Peyer's patch (tissue), 4 donors: Measurements from ENCODE around the gene PPFIA1. TPM values are rescaled to one million over a fixed set of nuclear protein-coding genes. Genes with fewer than 3 reads are reported as not detected.
"Not testable (repeated sequence)": the region's sequence is repeated elsewhere in the genome, so short reads cannot be mapped to it uniquely, and the experiment has no call there.

ENCODE experiments used
- DNase-seq, 3 donors: peaks; one replicate each; pipeline ENCODE4 v3.0.0-alpha.2; 2017 to 2019
- H3K27ac ChIP-seq, 4 donors: fragments of 200-600 bp; sonication (generic); one replicate each; pipeline ENCODE4 v1.5.1; 2016 to 2019
- H3K27me3 ChIP-seq, 2 donors: fragments of 200-600 bp; sonication (generic); one replicate each; pipeline ENCODE4 v1.5.1; 2019
- H3K36me3 ChIP-seq, 3 donors: fragments of 200-600 bp; sonication (generic); one replicate each; pipeline ENCODE4 v1.5.1; 2016 to 2019
- H3K4me1 ChIP-seq, 4 donors: fragments of 200-600 bp; sonication (generic); one replicate each; pipeline ENCODE4 v1.5.1; 2016 to 2019
- H3K4me3 ChIP-seq, 4 donors: fragments of 200-600 bp; sonication (generic); 1 replicate in 3 of 4; 2 replicates in 1 of 4; pipeline ENCODE4 v1.5.1; 2016 to 2019; ENCODE audit warnings: mild to moderate bottlenecking in 1 of 4
- H3K9me3 ChIP-seq, 4 donors: fragments of 200-600 bp; sonication (generic); one replicate each; pipeline ENCODE4 v1.5.1; 2016 to 2019; ENCODE audit warnings: mild to moderate bottlenecking in 1 of 4
- POLR2A ChIP-seq, 2 donors: fragments of 450-650 bp; IDR thresholded peaks; one replicate each; pipeline ENCODE4 v1.5.1; 2017; ENCODE audit warnings: antibody characterized with exemption in 2 of 2, mild to moderate bottlenecking in 2 of 2, moderate library complexity in 2 of 2
- total RNA-seq, 4 donors: library from RNA; depleted of rRNA; stranded (reverse); fragments of >200 nt; gene quantifications; one replicate each; pipeline ENCODE4 v1.1.0, GENCODE V29; 2016
- TF ChIP-seq, protein P1 (sequence below), 6 experiments: fragments of 450-650 bp in 4 of 6; fragments of 200-600 bp in 2 of 6; sonication (generic) in 1 of 6; IDR thresholded peaks; one replicate each; pipeline ENCODE4 v1.5.1; 2017 to 2019; ENCODE audit warnings: antibody characterized with exemption in 6 of 6, mild to moderate bottlenecking in 3 of 6, moderate library complexity in 1 of 6

The PPFIA1 gene
- total RNA-seq, 4 donors from 2014 or later: 45.5 to 111 (median 71.4) TPM

- Histone ChIP-seq H3K27me3 (no peaks in the 10 kb centered on the region), H3K9me3 (no peaks in the 10 kb centered on the region), H3K4me3 (no peak overlapping the region), H3K27ac (no peak overlapping the region), H3K4me1 (no peaks in the 10 kb centered on the region), H3K36me3 (no peaks in the 10 kb centered on the region)
- no peak for TF ChIP-seq POLR2A (IDR thresholded peaks at IDR 0.05)
- TF ChIP-seq, protein P1, sequence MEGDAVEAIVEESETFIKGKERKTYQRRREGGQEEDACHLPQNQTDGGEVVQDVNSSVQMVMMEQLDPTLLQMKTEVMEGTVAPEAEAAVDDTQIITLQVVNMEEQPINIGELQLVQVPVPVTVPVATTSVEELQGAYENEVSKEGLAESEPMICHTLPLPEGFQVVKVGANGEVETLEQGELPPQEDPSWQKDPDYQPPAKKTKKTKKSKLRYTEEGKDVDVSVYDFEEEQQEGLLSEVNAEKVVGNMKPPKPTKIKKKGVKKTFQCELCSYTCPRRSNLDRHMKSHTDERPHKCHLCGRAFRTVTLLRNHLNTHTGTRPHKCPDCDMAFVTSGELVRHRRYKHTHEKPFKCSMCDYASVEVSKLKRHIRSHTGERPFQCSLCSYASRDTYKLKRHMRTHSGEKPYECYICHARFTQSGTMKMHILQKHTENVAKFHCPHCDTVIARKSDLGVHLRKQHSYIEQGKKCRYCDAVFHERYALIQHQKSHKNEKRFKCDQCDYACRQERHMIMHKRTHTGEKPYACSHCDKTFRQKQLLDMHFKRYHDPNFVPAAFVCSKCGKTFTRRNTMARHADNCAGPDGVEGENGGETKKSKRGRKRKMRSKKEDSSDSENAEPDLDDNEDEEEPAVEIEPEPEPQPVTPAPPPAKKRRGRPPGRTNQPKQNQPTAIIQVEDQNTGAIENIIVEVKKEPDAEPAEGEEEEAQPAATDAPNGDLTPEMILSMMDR (IDR thresholded peaks at IDR 0.05): no peak
- no peak for DNase-seq
Measured at GRCh38 chr11:70251659-70252321, 18.7 kb upstream of the PPFIA1 start.

GRCh38 chr11:70252844-70253243 lies 17.6 kb upstream of the PPFIA1 start:
- no peaks in the 10 kb centered on the region for H3K27me3 ChIP-seq
- H3K36me3 ChIP-seq: no peaks in the 10 kb centered on the region
- no peak for TF ChIP-seq POLR2A (IDR thresholded peaks at IDR 0.05)
- TF ChIP-seq, protein P1 (IDR thresholded peaks at IDR 0.05): no peak
- no peak overlapping the region for H3K4me3 ChIP-seq
- DNase-seq: peak in 1 of 3 donors; percentile 19
- no peaks in the 10 kb centered on the region for H3K9me3 ChIP-seq
- H3K4me1 ChIP-seq: no peaks in the 10 kb centered on the region
- H3K27ac ChIP-seq: no peak overlapping the region

DNA sequence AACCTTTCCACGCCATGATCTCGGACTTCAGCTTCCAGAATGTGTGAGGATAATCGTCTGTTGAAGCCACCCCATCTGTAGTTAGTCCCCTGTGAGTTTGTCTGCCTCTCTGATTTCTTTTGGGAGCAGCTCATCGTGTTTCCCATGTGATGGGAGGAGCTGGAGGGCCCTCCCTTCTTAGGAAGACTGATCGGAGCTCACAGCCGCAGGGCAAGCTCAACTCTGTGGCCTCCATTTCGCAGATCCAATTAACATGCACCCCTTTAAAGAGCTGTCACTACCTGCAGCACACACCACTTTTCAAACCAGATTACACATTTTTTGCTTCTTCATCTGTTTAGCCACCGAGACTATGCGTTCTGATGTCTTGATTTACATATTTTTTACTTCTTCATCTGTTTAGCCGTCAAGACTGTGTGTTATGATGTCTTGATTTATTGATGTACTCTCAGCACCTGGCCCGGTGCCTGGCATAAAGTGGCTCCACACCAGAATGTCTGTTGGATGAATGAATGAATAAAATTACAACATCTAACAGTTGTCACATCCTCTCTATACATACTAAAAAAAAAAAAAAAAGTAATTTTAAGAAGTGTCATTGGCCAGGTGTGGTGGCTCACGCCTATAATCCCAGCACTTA lies 14.9 kb upstream of the PPFIA1 start:
- Histone ChIP-seq H3K4me1 (no peaks in the 10 kb centered on the region), H3K9me3 (no peaks in the 10 kb centered on the region), H3K27ac (no peak overlapping the region), H3K27me3 (no peaks in the 10 kb centered on the region), H3K4me3 (no peak overlapping the region), H3K36me3 (no peaks in the 10 kb centered on the region)
- no peak for DNase-seq
- no peak for TF ChIP-seq POLR2A (IDR thresholded peaks at IDR 0.05)
- TF ChIP-seq, protein P1 (IDR thresholded peaks at IDR 0.05): no peak

GRCh38 chr11:70259077-70259476 lies 11.4 kb upstream of the PPFIA1 start:
- not testable (repeated sequence) for DNase-seq

GRCh38 chr11:70262951-70263350 lies 7.5 kb upstream of the PPFIA1 start:
- TF ChIP-seq, protein P1 (IDR thresholded peaks at IDR 0.05): no peak
- TF ChIP-seq POLR2A (IDR thresholded peaks at IDR 0.05): no peak
- no peak for DNase-seq
- no peaks in the 10 kb centered on the region for H3K9me3 ChIP-seq

More at GRCh38 chr11:70259077-70259476, 11.4 kb upstream of the PPFIA1 start:
- H3K27me3 ChIP-seq, H3K36me3 ChIP-seq, H3K4me1 ChIP-seq, H3K9me3 ChIP-seq, H3K27ac ChIP-seq, H3K4me3 ChIP-seq: not testable (repeated sequence)

DNA sequence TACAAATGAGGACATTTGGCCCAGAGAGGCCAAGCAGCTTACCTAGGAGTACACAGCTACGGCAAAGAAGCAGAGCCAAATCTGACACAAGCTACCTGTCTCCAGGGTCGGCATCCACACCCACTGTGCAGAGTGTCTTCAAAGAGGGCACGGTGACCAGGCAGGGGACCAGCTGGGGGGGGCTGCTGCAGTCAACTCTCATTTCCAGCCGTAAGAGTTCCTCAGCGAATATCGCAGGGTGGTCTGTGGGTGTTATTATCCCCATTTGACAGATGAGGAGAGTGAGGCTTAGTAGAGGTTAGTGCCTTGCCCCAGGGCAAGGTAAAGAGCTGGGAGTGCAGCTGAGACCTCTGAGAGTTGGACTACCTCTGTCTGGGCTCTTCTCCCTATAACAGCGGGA lies 7.1 kb upstream of the PPFIA1 start:
- Histone ChIP-seq H3K4me1 (no peaks in the 10 kb centered on the region), H3K27ac (no peak overlapping the region), H3K27me3 (no peaks in the 10 kb centered on the region), H3K9me3 (no peaks in the 10 kb centered on the region), H3K4me3 (no peak overlapping the region), H3K36me3 (no peaks in the 10 kb centered on the region)
- DNase-seq: no peak
- TF ChIP-seq, protein P1 (IDR thresholded peaks at IDR 0.05): no peak
- no peak for TF ChIP-seq POLR2A (IDR thresholded peaks at IDR 0.05)

More at GRCh38 chr11:70262951-70263350, 7.5 kb upstream of the PPFIA1 start:
- no peaks in the 10 kb centered on the region for H3K36me3 ChIP-seq
- H3K27ac ChIP-seq: no peak overlapping the region
- no peaks in the 10 kb centered on the region for H3K27me3 ChIP-seq
- no peak overlapping the region for H3K4me3 ChIP-seq
- H3K4me1 ChIP-seq: no peaks in the 10 kb centered on the region
